H1 (cell line): Measurements from ENCODE around the gene DPH5. TPM values are rescaled to one million over a fixed set of nuclear protein-coding genes. Genes with fewer than 3 reads are reported as not detected.

Experiments used
- BRCA1 ChIP-seq: IDR thresholded peaks from 2 replicates; pipeline ENCODE4 v1.6.1; 2012; ENCODE audit warnings: low read depth, low read length, improper control_type of control experiment
- CREB1 ChIP-seq: IDR thresholded peaks from 2 replicates; pipeline ENCODE4 v1.6.1; 2012; ENCODE audit warnings: inconsistent platforms
- RXRA ChIP-seq: IDR thresholded peaks from 2 replicates; pipeline ENCODE4 v1.6.1; 2011; ENCODE audit warnings: low read depth, mild to moderate bottlenecking, low read length, moderate library complexity; ENCODE audit not compliant: insufficient read depth
- polyA plus RNA-seq, 7 experiments: library from polyadenylated mRNA; depleted of rRNA in 3 of 7; stranded (reverse) in 5 of 7; unstranded in 2 of 7; fragments of >200 nt in 5 of 7; fragments of 200-250 nt in 2 of 7; gene quantifications; 1 replicate in 5 of 7; 2 replicates in 1 of 7; 4 replicates in 1 of 7; pipeline versions ENCODE4 v1.2.1 to v1.2.3, GENCODE V29; 2011 to 2013; ENCODE audit warnings: missing spikeins in 2 of 7, mixed read lengths in 2 of 7
- total RNA-seq: library from RNA; stranded (reverse); fragmentation: NEBNext Ultra II Directional; extraction: Animal tissue kit (Norgen Biotek cat#: 25700); gene quantifications from 2 replicates; pipeline ENCODE4 v1.2.1, GENCODE V29; 2021
- TF ChIP-seq, protein P1 (sequence below): IDR thresholded peaks from 2 replicates; pipeline ENCODE4 v1.6.1; 2011; ENCODE audit warnings: low read depth, mild to moderate bottlenecking, low read length; ENCODE audit not compliant: insufficient read depth
- TF ChIP-seq, protein P2 (sequence below): IDR thresholded peaks from 2 replicates; pipeline ENCODE4 v1.6.1; 2012; ENCODE audit warnings: inconsistent platforms

DPH5 gene
- total and polyA plus RNA-seq, 2 of the 8 experiments (the other 6 are each of a cell fraction or from before 2014, with no cell fraction given), result 67.7 to 106 TPM

DNA sequence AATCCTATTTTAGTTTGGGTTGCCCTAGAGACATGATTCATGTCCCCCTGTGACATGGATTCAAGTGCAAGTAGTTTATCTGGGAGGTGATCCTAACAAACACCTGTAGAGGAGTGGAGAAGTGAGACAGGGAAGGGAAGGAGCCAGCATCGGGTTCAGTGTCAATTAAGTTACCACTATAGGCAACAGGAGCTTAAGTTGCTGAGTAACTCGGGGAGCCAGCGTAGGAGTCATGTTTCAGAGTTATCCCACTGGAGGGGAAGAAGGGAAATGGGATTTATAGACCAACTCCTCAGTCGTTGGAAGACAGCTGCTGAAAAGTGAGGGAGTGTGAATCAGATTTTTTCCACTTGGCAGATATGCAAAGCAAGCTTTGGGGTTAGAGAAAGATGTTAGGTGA is 74.8 kb downstream of the DPH5 start (continued):
- no peak for TF ChIP-seq BRCA1
- TF ChIP-seq, protein P1, sequence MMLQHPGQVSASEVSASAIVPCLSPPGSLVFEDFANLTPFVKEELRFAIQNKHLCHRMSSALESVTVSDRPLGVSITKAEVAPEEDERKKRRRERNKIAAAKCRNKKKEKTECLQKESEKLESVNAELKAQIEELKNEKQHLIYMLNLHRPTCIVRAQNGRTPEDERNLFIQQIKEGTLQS, result no peak
- TF ChIP-seq RXRA, result no peak
- TF ChIP-seq, protein P2, sequence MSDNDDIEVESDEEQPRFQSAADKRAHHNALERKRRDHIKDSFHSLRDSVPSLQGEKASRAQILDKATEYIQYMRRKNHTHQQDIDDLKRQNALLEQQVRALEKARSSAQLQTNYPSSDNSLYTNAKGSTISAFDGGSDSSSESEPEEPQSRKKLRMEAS, result no peak
- TF ChIP-seq CREB1, result no peak
- TF ChIP-seq, all 59 proteins: peak for 0
